Muscle layer of colon (tissue), 2 donors: ENCODE results near the gene RELN.

Experiments used
- H3K27ac ChIP-seq: one replicate; pipeline ENCODE4 v1.7.0; 2013; ENCODE audit warnings: low read depth, mild to moderate bottlenecking, low read length, moderate library complexity
- H3K27me3 ChIP-seq, 2 donors: one replicate each; pipeline ENCODE4 v1.7.0; 2013; ENCODE audit warnings: low read length in 2 of 2, mild to moderate bottlenecking in 2 of 2; ENCODE audit not compliant: insufficient read depth in 2 of 2, control insufficient read depth in 1 of 2
- H3K36me3 ChIP-seq: one replicate; pipeline ENCODE4 v1.7.0; 2013; ENCODE audit warnings: mild to moderate bottlenecking, low read length; ENCODE audit not compliant: insufficient read depth
- H3K4me1 ChIP-seq: one replicate; pipeline ENCODE4 v1.7.0; 2013; ENCODE audit warnings: mild to moderate bottlenecking, low read length; ENCODE audit not compliant: insufficient read depth
- H3K4me3 ChIP-seq, 2 donors: one replicate each; pipeline ENCODE4 v1.7.0; 2013; ENCODE audit warnings: low read length in 2 of 2, low read depth in 1 of 2, mild to moderate bottlenecking in 1 of 2, moderate library complexity in 1 of 2
- H3K9ac ChIP-seq: one replicate; pipeline ENCODE4 v1.7.0; 2013; ENCODE audit warnings: low read length
- H3K9me3 ChIP-seq: one replicate; pipeline ENCODE4 v1.7.0; 2013; ENCODE audit warnings: mild to moderate bottlenecking, low read length
- donor health status: abdominal sarcoma.
- donor health status: Adenocarcinoma of cecum.

RELN gene

GRCh38 chr7:103687272-103687671 is 302.2 kb downstream of the RELN start:
- Histone ChIP-seq H3K9ac (no peak overlapping the region), H3K4me1 (no peaks in the 10 kb centered on the region), H3K4me3 (no peak overlapping the region), H3K27me3 (peaks cover 0 to 3% of the 10 kb centered on the region in 2 donors), H3K36me3 (no peaks in the 10 kb centered on the region), H3K9me3 (no peaks in the 10 kb centered on the region), H3K27ac (no peak overlapping the region)

DNA sequence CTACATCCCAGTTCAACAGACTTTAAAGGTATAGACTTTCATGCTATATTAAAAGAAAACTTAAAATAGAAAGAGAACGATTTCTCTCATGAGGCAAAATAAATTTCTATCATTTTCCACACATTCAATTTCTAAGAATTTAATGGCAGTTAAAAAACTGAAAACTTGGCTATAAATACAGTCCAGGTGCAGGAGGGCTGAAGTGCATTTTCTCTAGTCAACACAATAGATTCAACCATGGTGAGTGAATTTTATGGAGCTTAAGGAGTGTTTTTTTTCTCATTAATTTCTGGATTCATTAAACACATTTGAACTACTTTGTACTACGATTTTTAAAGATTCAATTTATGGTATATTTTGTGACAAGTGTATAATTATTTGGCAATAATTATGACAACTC is 302.7 kb downstream of the RELN start:
- Histone ChIP-seq H3K4me1 (no peaks in the 10 kb centered on the region), H3K27me3 (peaks cover 0 to 3% of the 10 kb centered on the region in 2 donors), H3K27ac (no peak overlapping the region), H3K9me3 (no peaks in the 10 kb centered on the region), H3K9ac (no peak overlapping the region), H3K36me3 (no peaks in the 10 kb centered on the region), H3K4me3 (no peak overlapping the region)

- Histone ChIP-seq H3K27me3 (peaks cover 0 to 3% of the 10 kb centered on the region in 2 donors), H3K4me3 (no peak overlapping the region), H3K4me1 (no peaks in the 10 kb centered on the region), H3K27ac (no peak overlapping the region), H3K9me3 (no peaks in the 10 kb centered on the region), H3K36me3 (no peaks in the 10 kb centered on the region), H3K9ac (no peak overlapping the region)
Measured at GRCh38 chr7:103686064-103686463, 303.4 kb downstream of the RELN start.

DNA sequence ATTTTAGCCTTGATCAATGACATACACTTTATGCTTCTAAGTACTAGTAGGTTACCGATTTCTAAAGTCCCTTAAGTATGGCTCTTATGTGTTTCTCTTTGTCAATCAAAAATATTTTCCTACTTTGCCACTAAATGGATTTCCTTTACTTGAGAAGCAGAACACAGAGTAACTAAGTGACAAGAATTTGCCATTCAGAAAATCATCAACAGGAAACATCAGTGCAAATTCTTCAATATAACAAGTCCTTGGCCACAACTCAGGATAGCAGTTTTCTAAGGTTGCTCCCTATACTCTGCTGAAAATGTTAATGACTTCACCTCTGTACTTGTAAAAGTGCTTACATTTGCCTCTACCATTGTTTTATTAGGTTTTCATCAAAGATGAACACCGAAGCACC is 303.8 kb downstream of the RELN start:
- H3K9me3 ChIP-seq, result no peaks in the 10 kb centered on the region
- no peak overlapping the region for H3K9ac ChIP-seq
- H3K4me1 ChIP-seq, result no peaks in the 10 kb centered on the region
- no peak overlapping the region for H3K27ac ChIP-seq
- peaks cover 0 to 3% of the 10 kb centered on the region in 2 donors for H3K27me3 ChIP-seq
- no peaks in the 10 kb centered on the region for H3K36me3 ChIP-seq
- no peak overlapping the region for H3K4me3 ChIP-seq

DNA sequence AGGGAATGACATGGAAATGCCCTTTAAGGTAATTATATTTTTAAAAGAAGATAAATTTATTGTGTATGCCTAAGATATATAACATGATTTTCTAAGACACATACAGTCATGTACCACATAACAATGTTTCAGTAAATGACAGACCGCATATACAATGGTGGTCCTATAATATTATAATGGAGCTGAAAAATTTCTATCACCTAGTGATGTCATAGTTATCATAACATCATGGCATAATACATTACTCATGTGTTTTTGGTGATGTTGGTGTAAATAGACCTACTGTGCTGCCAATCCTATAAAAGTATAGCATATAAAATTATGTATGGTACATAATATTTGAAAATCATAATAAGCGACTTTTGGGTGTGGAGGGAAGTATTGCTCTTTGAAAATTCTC is 306.1 kb downstream of the RELN start:
- Histone ChIP-seq H3K27me3 (peaks cover 0 to 3% of the 10 kb centered on the region in 2 donors), H3K4me1 (no peaks in the 10 kb centered on the region), H3K36me3 (no peaks in the 10 kb centered on the region), H3K9me3 (no peaks in the 10 kb centered on the region), H3K27ac (no peak overlapping the region), H3K9ac (no peak overlapping the region), H3K4me3 (no peak overlapping the region)

- no peak overlapping the region for H3K4me3 ChIP-seq
- H3K27me3 ChIP-seq, result no peaks in the 10 kb centered on the region
Measured at GRCh38 chr7:103680161-103681144, 309.0 kb downstream of the RELN start.

GRCh38 chr7:103679151-103680132 is 310.0 kb downstream of the RELN start:
- no peaks in the 10 kb centered on the region for H3K27me3 ChIP-seq

More at GRCh38 chr7:103680161-103681144, 309.0 kb downstream of the RELN start:
- no peaks in the 10 kb centered on the region for H3K9me3 ChIP-seq
- H3K27ac ChIP-seq, result no peak overlapping the region
- H3K36me3 ChIP-seq, result no peaks in the 10 kb centered on the region
- no peak overlapping the region for H3K9ac ChIP-seq
- no peaks in the 10 kb centered on the region for H3K4me1 ChIP-seq

DNA sequence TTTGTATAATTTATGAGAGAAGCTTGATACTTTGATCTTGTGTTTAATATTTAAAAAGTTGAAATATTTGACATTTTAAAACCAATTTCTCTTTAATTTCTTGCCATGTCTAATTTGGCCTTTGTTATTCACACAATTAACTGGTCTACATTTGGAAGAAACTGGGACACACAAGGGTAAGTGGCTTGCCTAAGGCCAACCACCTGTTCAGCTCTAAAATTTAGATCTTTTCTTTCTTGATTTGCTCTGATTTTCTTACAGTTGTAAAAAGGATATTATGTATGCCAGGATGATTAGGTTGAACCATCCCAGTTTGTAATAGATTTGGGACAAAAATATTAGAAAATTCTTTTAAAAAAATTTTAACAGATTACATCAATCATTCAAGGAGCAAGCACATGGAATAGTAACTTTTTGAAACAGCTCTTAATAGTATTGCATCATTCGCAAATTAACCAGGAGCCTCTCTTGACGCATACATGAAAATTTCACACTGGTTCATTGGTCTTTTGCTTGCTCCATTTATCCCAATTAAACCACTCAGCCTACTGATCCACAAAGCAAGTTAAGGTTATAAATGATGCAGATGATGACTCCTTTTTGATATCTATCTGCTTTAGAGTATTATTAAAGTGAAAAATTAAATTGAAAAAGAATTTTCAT is 321.0 kb downstream of the RELN start:
- H3K4me1 ChIP-seq, result no peaks in the 10 kb centered on the region
- no peak overlapping the region for H3K9ac ChIP-seq
- no peaks in the 10 kb centered on the region for H3K27me3 ChIP-seq
- H3K36me3 ChIP-seq, result no peaks in the 10 kb centered on the region
- H3K9me3 ChIP-seq, result no peaks in the 10 kb centered on the region
- H3K27ac ChIP-seq, result no peak overlapping the region
- H3K4me3 ChIP-seq, result no peak overlapping the region

More at GRCh38 chr7:103679151-103680132, 310.0 kb downstream of the RELN start:
- Histone ChIP-seq H3K36me3 (no peaks in the 10 kb centered on the region), H3K4me1 (no peaks in the 10 kb centered on the region), H3K9ac (no peak overlapping the region), H3K4me3 (no peak overlapping the region), H3K27ac (no peak overlapping the region), H3K9me3 (no peaks in the 10 kb centered on the region)

DNA sequence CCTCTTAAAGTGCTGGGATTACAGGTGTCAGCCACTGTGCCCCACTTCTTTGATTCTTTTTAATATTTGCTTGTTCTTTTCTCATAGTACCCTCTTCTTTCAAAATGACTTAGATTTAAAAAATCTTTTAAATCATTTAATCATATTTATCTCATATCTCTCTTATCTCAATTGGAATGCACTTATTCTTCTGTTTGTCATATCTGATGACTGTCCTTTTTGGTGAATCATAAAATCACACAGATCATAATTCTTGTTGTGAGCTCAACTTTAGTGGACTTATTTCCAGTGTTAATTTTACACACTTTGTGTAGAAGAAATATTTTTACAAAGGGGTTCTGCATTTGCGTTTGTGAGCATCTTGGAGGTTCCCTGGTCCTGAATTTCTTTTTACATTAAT is 323.1 kb downstream of the RELN start:
- no peak overlapping the region for H3K4me3 ChIP-seq
- H3K27ac ChIP-seq, result no peak overlapping the region
- H3K9me3 ChIP-seq, result no peaks in the 10 kb centered on the region

DNA sequence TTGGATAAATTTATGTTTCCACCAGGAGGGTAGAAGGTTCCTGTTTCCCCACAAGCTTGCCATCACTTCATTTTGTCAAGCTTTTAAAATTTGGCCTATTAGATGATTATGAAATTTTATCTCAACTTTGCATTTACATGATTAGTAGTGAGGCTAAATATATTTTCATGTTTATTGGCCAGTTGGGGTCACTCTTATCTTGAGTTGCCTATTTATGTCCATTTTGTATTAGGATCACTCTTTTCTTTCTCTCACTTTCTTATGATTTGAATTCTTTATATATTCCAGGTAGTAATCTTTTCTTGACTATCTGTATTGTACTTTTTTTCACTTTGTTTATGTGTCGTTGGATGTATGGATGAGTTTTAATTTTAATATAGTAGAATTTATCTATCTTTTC is 324.9 kb downstream of the RELN start:
- no peaks in the 10 kb centered on the region for H3K9me3 ChIP-seq
- H3K36me3 ChIP-seq, result no peaks in the 10 kb centered on the region
- H3K27ac ChIP-seq, result no peak overlapping the region
- H3K4me3 ChIP-seq, result no peak overlapping the region
- H3K9ac ChIP-seq, result no peak overlapping the region
- no peaks in the 10 kb centered on the region for H3K4me1 ChIP-seq
- H3K27me3 ChIP-seq, result no peaks in the 10 kb centered on the region

More for the DNA sequence above, 323.1 kb downstream of the RELN start:
- Histone ChIP-seq H3K4me1 (no peaks in the 10 kb centered on the region), H3K27me3 (no peaks in the 10 kb centered on the region), H3K36me3 (no peaks in the 10 kb centered on the region), H3K9ac (no peak overlapping the region)
